Stimulated activated CD4-positive, alpha-beta T cell treated with anti-CD3 and anti-CD28 coated beads, Interleukin-1b, Interleukin-23, amount 100 ng/mL, for 4 hours (primary cell): ENCODE measurements around the gene CD300H.
"Not testable (repeated sequence)": the region's sequence is repeated elsewhere in the genome, so short reads cannot be mapped to it uniquely, and the experiment has no call there.

Experiments used
- DNase-seq, 2 donors: peaks; one replicate each; pipeline ENCODE4 v3.0.0-alpha.2; 2020; ENCODE audit warnings: low read depth in 2 of 2

CD300H gene

GRCh38 chr17:74584292-74585060, 17.2 kb upstream of the CD300H start:
- no peak for DNase-seq

GRCh38 chr17:74582633-74583032, 15.3 kb upstream of the CD300H start:
- DNase-seq, result no peak

- no peak for DNase-seq
Observed at GRCh38 chr17:74579900-74580299, 12.6 kb upstream of the CD300H start.

- no peak for DNase-seq
Observed at GRCh38 chr17:74578979-74579378, 11.7 kb upstream of the CD300H start.

- DNase-seq, result no peak
Observed at GRCh38 chr17:74574489-74575142, 7.3 kb upstream of the CD300H start.

- DNase-seq, result not testable (repeated sequence)
Observed at GRCh38 chr17:74573635-74574034, 6.3 kb upstream of the CD300H start.

- no peak for DNase-seq
Observed at GRCh38 chr17:74573169-74573568, 5.9 kb upstream of the CD300H start.

GRCh38 chr17:74571621-74572270, 4.4 kb upstream of the CD300H start:
- no peak for DNase-seq

GRCh38 chr17:74569020-74570003, 2.0 kb upstream of the CD300H start:
- DNase-seq, result no peak

- DNase-seq, result no peak
Observed at GRCh38 chr17:74568106-74568873, 981 bp upstream of the CD300H start.

GRCh38 chr17:74566132-74566753, 1.1 kb downstream of the CD300H start:
- peak; percentile 4 to 12 for DNase-seq

GRCh38 chr17:74565126-74565525, 2.2 kb downstream of the CD300H start:
- no peak for DNase-seq

- DNase-seq, result no peak
Observed at GRCh38 chr17:74563358-74563757, 4.0 kb downstream of the CD300H start.

- DNase-seq, result no peak
Observed at GRCh38 chr17:74561586-74561985, 5.7 kb downstream of the CD300H start.

- DNase-seq, result no peak
Observed at GRCh38 chr17:74558882-74559519, 8.3 kb downstream of the CD300H start.

GRCh38 chr17:74558402-74558801, 8.9 kb downstream of the CD300H start:
- DNase-seq, result not testable (repeated sequence)

- DNase-seq, result no peak
Observed at GRCh38 chr17:74555427-74555940, 11.8 kb downstream of the CD300H start.

GRCh38 chr17:74554909-74555308, 12.4 kb downstream of the CD300H start:
- DNase-seq, result no peak

- no peak for DNase-seq
Observed at GRCh38 chr17:74552037-74552436, 15.3 kb downstream of the CD300H start.

- DNase-seq, result no peak
Observed at GRCh38 chr17:74550602-74551001, 16.7 kb downstream of the CD300H start.
